Posterior cingulate gyrus (tissue), 11 donors: ENCODE measurements around the gene PNPLA1.

Experiments used
- DNase-seq, 10 donors: peaks; one replicate each; pipeline versions ENCODE4 v3.0.0 to v3.0.0-alpha.2; 2020 to 2021; ENCODE audit warnings: mixed read lengths in 3 of 10
- intact Hi-C: fragments of 100-400 bp; cut with DNase I; formaldehyde crosslinking; loops from one replicate; pipeline ENCODE4 v1.15.1; 2023

Gene PNPLA1

DNA sequence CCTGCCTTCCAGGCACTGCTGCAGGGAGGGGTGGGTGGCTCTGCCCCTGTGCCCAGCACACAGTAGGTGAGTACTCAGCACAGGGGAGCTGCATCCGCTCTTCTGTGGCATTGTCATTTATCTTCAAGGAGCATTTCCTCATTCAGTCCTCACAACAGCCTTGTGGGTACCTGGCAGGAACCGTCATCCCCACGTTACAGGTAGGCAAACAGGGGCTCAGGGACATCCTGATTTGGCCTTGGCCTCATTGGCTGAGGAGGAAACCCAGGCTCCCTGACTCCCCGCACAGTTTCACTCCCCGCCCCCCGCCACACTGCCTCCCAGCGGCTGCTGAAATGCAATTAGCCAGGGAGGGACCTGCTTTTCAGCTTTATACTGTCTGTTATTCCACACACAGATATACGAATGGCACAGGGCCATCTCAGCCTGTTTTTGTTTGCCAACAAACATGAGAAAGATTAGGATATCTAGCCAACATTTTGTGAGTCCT is 24.2 kb upstream of the PNPLA1 start:
- DNase-seq, result no peak
- intact Hi-C loops, result no loop called here

DNA sequence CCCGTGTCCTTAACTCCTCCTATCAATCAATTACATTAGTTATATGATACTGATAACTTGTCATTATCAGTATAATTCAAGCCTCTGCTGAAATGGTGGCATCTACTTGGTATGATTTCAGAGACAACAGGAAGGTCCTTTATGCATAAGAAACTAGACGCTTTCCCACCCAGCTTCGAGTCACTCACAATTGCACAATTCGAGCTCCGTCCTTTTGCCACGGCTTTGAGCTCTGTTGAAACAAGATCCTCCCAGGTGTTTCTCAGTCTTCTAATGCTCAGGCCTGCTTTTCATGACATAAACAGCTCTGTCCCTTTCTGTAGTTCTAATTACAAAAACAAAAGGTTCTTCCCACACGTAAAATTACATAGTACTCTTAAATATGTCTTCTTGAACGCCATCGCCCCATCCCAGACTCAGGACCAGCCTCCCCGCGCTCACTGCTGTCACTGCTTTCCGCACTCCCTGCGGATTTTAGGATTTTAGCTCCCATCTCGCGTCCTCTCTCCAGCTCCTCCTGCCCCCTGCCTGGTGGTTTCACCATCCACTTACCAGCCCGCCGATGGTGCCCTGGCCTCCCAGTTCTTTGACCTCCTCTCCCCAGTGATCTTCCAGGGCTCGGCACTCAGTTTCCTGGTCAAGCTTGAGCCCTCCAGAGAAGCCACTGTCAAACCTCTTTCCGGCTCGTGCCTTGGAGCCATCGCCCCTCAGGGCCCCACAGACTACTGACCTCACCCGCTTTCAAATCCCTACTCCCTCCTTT is 23.2 kb upstream of the PNPLA1 start:
- DNase-seq, result no peak

DNA sequence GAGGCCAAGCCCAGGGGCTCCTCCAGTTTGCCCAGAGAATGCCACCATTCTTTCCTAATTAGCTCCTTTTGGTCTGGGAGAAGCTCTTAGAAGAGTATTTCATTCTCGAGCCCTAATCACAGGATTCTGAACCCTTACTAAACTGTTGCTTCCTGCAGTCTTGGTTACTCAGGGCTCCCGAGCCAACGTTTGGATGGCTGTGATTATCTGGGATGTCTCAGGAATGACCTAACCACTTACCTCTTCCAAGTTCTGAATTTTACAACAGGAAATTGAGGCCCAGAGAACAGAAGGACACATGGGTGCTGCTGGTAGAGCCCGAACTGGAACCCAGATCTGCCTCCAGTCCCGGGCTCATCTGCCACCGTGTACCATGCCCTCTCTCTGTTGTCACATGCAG is 22.2 kb upstream of the PNPLA1 start:
- no peak for DNase-seq
- intact Hi-C loops, result no loop called here

More for the DNA sequence above, 23.2 kb upstream of the PNPLA1 start:
- intact Hi-C loops, result no loop called here

DNA sequence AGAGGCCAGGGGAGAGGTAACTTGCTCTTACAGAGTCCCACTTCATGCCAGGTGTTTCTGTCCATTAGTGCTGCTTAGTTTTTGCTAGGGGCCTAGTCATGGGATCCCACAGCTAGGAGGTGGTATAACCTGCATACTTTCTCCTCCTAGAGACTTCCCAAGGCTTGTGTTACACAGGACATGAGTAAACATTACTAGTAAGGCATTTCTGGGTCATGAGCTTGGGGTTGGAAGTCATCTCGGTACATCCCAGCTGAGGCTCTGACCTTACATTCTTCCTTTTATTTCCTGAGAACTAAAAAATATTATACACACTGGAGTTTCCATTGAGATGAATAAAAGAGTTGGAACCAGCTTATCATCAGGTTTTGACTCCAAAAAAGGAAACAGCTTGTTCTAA is 20.9 kb upstream of the PNPLA1 start:
- DNase-seq, result no peak
- intact Hi-C loops, result no loop called here

DNA sequence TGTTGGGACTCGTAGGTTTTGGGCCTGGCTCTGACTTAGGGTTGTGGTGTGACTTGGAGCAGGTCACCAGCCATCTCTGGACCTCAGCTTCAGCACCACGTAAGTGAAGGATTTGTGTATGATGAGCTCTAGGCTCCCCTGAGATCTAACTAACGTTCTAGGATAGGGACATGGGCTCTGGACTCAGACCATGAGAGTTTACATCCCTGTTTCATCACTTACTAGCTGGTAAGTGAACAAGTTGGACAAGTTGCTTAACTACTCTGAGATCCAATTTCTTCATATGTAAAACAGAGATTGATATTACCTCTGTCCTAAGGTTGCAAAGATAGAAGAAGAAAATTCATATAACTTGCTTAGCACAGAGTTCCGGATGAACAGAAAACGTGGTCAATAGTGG is 20.3 kb upstream of the PNPLA1 start:
- DNase-seq, result no peak
- intact Hi-C loops, result no loop called here

DNA sequence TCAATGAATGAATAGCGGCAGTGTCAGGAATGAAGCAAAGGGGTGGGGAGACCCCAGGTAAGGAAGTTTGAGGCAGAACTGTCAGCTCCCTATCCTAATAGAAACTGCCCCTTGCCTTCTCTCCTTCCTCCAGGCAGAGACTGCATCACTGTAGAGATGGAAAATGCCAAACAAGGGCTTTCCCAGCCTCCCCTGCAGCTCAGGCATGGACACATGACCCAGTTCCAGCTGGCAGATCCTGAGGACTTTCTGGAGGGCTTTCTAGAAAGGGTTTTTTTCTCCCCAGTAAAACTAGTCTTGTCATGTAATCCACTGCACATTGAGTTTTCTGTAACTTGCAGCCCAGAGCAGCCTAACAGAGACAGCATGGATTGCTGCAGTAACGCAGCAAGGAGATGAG is 17.9 kb upstream of the PNPLA1 start:
- DNase-seq, result peak in 3 of 10 donors; percentile 31 to 84 (median 38)
- intact Hi-C loops, result no loop called here

DNA sequence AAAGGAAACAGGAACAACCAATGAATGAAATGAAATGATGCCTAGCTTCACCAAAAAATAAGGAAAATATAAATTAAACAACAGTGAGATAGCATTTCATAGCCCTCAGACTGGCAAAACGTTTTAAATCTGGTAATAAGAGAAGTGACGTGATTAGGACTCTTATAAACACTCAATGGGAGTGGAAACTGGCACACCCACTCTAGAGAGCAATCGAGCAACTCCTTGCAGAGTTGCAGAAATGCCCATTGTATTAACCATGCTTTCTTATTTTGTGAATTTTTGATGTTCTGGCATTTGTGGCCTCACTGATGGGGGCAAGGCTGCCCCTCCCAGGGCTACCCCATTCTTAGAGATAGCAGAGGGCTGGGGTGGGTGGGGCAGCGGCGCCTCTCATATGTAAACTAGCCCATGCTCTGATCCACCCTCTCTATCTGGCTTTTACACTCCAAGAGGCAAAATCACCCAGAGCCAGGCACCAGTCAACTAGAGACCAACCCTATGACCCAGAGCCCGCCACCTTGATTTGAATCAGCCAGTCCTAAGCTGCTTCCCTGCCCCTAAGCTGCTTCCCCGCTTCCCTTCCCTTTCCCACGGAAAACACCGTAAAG is 6.4 kb upstream of the PNPLA1 start:
- DNase-seq, result no peak
- intact Hi-C loops, result no loop called here

DNA sequence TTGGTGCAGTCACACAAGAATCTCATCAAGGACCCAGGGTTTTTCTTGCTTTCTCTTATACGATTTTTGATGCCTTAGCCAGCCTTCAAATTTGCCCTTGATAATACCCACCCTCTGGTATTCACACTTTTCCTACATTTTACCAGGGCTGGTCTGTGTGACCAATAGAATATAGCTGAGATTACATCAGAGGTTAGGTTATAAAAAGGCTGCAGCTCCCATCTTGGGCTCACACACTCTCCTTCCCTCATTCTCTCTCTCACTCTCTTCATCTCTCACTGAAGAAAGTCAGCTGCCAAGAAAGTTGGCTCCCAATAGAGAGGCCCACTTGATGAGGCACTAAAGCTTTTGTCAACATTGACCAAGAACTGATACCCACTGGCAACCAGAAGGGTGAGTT is 4.1 kb upstream of the PNPLA1 start:
- intact Hi-C loops, result no loop called here
- DNase-seq, result no peak

DNA sequence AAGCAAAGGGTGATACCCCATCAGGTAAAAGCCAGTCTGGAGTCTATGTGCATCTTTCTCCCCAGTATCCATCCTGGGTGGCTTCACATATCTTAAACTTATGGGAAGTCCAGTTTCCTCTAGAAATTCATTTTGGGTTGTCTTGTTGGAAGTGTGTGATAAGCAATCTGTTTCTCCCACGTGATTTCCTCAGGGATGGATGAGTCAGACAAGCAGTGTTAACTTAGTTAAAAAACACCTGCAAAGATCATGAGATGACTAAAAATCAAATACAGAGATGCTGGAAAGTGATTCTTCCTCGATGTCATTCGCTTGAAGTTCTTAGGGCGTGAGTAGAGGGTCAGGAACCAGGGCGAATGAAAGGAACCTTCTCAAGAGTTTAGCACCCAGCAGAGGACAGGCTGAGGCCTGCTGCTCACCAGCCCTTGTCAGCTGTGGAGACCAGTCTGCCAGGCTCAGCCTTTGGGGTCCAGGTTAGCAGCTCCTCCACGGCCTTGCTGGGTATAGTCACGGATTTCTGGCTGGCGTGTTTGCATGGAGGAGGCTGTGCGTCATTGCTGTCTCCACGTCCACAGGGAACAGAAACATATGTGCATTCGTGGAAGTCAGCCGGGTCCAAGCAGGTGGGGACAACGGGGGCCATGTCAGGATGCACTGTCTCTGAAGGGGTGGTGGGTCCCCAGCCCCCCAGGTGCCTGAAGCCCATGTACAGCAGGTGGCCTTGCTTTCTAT is 2.8 kb upstream of the PNPLA1 start:
- intact Hi-C loops, result no loop called here
- DNase-seq, result peak in 2 of 10 donors; percentile 16 to 80

DNA sequence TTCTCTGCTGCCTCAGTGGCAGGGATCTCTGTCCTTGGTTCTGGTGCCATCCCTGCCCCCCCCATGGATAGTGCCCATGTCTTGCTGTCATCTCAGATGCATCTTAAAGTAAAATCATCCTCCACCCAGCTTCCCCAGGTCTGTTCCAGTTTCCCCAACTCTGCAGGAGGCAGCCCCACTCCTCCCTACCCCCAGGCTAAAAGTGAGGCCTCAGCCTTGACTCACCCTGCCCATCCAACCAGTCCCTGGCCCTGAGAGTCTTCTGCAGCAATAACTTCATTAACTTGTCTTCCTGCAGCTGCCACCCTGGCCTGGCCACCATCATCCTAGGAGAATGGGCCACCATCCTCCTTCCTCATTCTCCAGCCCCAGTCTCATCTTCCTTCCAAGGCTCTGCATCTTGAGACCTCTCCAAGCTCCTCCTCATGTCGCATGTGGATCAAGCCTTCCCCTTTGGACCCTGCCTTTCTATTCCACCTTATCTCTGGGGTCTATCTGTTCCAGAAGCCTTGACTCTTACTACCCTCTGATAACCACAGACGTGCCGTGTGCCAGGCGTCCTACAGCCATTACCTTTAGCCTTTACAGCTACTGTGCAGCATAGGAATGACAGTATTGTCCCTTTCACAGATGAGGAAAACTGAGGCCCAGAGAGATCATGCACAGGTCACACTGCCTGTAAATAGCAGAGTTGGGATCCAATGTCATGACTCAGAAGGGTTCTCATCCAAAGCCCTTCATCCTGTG is 2.0 kb upstream of the PNPLA1 start:
- no peak for DNase-seq
- intact Hi-C loops, result no loop called here

DNA sequence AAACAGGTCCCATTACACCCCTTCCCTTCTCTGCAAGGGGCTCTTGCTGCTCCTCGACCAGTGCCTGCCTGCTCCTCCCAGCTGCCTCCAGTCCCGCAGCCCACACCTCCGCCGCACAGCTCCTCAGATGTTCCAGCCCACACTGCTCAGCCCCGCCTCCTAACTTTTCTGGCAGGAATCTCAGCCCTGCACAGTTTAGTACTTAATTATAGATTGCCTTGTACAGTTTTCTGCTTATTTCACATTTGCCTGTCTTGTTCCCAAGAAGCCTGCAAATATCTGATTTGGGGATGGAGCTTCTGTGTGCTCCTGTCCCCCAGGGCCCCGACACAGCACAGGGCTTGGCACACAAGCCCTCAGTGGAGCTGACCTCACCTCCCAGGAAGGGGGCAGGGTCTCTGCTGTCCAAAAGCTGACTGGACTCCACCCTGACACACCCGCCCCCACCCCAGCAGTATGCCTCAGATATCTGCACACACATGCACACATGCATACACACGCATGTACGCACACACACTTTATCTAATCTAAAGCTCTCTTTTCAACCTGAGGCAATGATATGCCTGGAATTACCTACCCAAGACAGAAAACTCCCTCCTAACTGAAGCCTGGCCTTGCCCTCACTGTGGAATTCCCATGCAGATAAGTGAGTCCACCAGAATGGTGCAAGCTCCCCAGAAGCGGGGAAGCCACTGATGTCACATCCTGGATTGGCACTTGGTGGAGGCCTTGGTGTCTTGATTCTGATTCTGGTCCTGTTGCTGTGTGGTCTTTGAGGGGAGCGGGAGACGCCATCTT is 1.2 kb upstream of the PNPLA1 start:
- intact Hi-C loops, result no loop called here
- DNase-seq, result peak in 8 of 10 donors; percentile 60 to 97 (median 78)

DNA sequence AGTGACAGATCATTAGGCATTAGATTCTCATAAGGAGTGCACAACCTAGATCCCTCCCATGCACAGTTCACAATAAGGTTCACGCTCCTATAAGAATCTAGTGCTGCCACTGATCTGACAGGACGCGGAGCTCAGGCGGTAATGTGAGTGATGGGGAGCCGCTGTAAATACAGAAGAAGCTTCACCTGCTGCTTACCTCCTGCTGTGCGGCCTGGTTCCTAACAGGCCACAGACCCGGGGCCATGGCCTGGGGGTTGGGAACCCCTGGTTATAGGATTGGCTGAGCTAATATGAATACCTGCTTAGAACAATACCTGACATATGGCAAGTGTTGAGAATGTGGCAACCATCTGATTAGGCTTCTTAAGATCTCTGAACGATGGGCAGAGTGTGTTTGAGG is 2.4 kb downstream of the PNPLA1 start:
- DNase-seq, result no peak
- intact Hi-C loops, result no loop called here

DNA sequence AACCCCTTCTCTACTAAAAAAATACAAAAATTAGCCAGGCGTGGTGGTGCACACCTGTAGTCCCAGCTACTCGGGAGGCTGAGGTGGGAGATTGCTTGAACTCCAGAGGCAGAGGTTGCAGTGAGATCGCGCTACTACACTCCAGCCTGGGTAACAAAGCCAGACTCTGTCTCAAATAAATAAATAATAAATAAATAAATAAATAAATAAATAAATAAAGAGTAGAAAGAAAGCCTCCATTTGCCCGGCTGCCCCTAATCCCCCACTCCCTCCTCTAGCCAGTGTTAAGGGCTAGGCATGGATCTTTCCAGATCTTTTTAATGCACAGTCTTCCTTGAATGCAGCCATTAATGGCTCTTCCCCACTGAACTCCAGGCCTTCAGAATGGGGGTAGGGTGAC is 3.2 kb downstream of the PNPLA1 start:
- intact Hi-C loops, result no loop called here
- DNase-seq, result no peak

DNA sequence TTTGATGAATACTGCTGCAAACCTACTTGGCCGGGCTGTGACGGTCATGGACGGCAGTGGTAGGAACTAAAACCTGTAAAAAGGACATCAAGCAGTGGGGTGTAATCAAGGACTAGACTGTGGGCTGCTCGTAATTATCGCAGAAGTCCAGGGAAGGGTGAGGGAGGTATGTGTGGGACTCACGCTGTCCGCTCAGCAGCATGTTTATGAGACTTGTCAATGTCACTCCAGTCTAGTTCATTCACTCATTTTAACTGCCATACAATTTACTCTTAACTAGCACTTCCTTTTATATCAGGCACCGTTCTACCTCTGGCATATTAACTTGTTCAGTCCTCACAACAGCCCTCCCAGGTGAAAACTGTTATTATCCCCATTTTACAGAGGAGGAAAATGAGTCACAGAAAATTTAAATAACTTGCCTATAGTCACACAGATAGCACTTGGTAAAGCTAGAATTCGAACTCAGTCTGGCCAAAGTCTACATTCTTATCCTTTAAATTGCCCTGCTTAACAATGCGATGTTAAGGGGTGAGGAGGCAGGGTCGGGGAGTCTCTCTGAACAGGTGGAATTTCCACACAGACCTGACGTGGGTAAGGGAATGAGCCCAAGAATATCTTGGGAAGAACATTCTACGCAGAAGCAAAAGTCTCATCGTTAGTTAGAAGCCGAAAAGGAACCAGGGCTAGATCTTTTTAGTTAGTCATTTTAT is 4.1 kb downstream of the PNPLA1 start:
- DNase-seq, result peak in 1 of 10 donors; percentile 24
- intact Hi-C loops, result no loop called here

DNA sequence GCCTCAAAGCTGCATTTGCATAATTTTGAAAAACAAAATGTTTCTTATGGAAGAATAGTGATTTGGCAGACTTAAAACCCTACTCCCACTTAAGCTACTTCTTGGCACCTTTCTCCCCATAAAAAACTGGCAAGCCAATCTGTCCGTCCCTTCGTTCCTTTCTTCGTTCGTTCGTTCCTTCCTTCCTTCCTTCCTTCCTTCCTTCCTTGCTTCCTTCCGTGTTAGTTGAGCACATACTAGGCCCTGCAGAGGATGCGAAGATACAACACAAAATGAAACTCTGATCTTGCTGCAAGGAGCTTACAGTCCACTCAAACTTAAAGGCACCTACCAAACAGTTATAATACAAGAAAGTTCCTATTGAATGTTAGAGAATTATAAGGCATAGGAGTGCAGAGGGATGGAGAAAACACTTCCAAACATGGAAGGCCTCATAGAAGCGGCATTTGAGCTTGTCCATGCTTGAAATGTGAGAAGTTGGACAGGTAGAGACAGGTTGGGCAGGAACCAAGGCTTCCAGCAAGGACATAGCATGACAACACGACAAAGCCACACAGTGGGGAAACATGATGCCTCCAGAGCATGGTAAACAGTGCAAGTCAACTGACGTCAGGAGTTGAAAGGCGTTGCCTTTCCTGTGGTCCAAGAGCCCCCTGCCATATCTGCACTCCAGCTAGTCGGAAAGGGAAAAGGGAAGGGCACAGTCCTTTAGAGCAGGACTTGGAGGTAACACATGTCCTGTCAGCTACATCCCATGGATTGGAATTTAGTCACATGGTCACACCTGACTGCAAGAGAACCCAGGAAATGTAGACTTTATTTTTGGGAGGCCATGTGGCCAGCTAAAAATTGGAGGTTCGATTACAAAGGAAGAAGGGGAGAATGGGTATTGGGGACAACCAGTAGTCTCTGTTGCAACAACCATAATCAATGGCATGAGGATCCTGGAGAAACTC is 7.0 kb downstream of the PNPLA1 start:
- intact Hi-C loops, result no loop called here
- no peak for DNase-seq

DNA sequence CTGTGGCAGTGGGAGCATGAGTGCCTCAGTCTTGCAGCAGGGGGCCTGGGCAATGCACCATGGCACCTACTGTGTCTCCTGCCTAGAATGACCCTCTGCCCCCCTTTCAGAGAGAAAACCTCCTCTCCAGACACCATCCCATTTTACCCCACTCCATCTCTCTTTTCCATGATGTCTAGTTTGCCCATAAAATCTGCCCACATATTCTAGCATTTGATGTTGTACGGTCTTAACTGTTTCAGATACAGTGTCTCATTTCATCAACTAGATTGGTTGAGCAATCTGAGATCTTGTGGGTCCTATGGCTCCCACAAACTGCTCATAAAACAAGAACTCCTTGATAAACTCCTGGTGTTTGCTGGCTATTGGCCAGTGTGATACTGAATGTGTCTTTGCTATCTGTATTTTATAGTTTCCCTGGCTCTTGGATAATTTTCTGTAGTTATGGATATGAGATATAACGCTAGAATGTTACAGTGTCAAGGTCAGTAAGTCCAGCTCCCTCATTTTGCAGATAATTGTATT is 8.1 kb downstream of the PNPLA1 start:
- intact Hi-C loops, result no loop called here
- no peak for DNase-seq

DNA sequence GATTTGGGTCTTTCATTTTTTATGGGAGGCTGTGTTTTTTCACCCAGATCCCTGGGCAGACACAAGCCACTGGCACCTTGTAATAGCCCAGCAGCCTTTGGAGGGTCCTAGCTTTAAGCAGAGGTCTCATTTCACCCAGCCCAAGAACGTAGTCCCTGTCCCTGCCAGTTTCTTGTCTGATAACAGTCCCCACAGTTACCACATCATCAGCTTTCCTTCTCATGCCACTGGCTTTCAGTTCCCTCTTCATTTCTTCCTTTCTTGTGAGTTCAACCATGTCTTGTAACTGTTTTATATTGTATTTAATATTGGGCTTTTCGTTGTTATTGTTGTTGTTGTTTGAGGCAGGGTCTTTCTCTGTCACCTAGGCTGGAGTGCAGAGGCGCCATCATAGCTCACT is 10.6 kb downstream of the PNPLA1 start:
- intact Hi-C loops, result no loop called here

DNA sequence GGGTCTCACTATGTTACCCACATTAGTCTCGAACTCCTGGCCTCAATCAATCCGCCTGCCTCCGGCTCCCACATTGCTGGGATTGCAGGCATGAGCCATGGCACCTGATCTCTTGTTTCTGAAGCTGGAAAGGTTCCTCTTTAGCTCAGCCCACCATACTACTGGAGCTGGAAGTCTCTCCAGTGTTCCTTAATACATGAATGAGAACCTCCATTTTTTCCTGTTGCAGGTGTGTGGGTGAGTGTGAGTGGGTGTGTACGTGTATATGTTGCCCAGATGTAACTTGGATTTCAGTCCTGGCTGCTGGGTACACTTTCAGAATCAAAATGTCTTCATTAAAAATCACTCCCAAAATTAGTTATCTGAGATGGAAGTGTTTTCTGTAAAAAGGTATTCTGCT is 11.1 kb downstream of the PNPLA1 start:
- DNase-seq, result no peak
- intact Hi-C loops, result no loop called here

More for the DNA sequence above, 10.6 kb downstream of the PNPLA1 start:
- no peak for DNase-seq
